Adrenal gland (tissue), 12 donors: ENCODE measurements around the gene FRS2. TPM values are rescaled to one million over a fixed set of nuclear protein-coding genes. Genes with fewer than 3 reads are reported as not detected.

Experiments
- DNase-seq, 7 donors: peaks; one replicate each; pipeline ENCODE4 v3.0.0-alpha.2; 2019 to 2020
- H3K27ac ChIP-seq, 5 donors: fragments of 200-600 bp; sonication (generic) in 4 of 5; 1 replicate in 3 of 5; 2 replicates in 2 of 5; pipeline versions ENCODE4 v1.5.1 to v1.8.0; 2016 to 2020; ENCODE audit warnings: mild to moderate bottlenecking in 1 of 5
- H3K27me3 ChIP-seq: fragments of 200-600 bp; 2 replicates; pipeline ENCODE4 v1.8.0; 2021
- H3K36me3 ChIP-seq, 2 donors: fragments of 200-600 bp; replicated peaks in 1 of 2; 1 replicate in 1 of 2; 2 replicates in 1 of 2; pipeline versions ENCODE4 v1.5.1 to v1.8.0; 2018 to 2022
- H3K4me1 ChIP-seq, 2 donors: fragments of 200-600 bp; replicated peaks in 1 of 2; 1 replicate in 1 of 2; 2 replicates in 1 of 2; pipeline versions ENCODE4 v1.5.1 to v1.8.0; 2018 to 2021
- H3K4me3 ChIP-seq, 4 donors: fragments of 200-600 bp; sonication (generic) in 3 of 4; one replicate each; pipeline ENCODE4 v1.5.1; 2016 to 2018
- H3K9me3 ChIP-seq, 3 donors: fragments of 200-600 bp; sonication (generic) in 1 of 3; replicated peaks in 1 of 3; 1 replicate in 2 of 3; 2 replicates in 1 of 3; pipeline versions ENCODE4 v1.5.1 to v1.8.0; 2016 to 2021
- CTCF ChIP-seq, 6 experiments: fragments of 450-650 bp in 4 of 6; fragments of 200-600 bp in 2 of 6; sonication (generic) in 1 of 6; IDR thresholded peaks; 1 replicate in 5 of 6; 2 replicates in 1 of 6; pipeline versions ENCODE4 v1.5.1 to v1.8.0; 2016 to 2021; ENCODE audit warnings: antibody characterized with exemption in 6 of 6, mild to moderate bottlenecking in 2 of 6, moderate library complexity in 1 of 6
- POLR2A ChIP-seq, 2 donors: fragments of 450-650 bp; IDR thresholded peaks; one replicate each; pipeline ENCODE4 v1.6.1; 2017; ENCODE audit warnings: antibody characterized with exemption in 2 of 2, mild to moderate bottlenecking in 2 of 2, moderate library complexity in 1 of 2
- WGBS, 4 donors: extraction: QIAGEN DNeasy Blood & Tissue Kit in 2 of 4; methylation state at CpG; one replicate each; pipeline versions ENCODE4 v1.1.5 to v1.1.7; 2013 to 2017; 5-methylcytosine and 5-hydroxymethylcytosine counted together
- intact Hi-C, 2 donors: fragments of 100-400 bp; cut with DNase I; formaldehyde crosslinking; loops; one replicate each; pipeline versions ENCODE4 v1.14.1 to v1.15.0; 2022 to 2023
- polyA plus RNA-seq, 3 donors: library from polyadenylated mRNA; stranded (reverse); fragments of 200-250 nt in 2 of 3; fragments of 350-450 nt in 1 of 3; fragmentation: Illumina TruSeq in 1 of 3; extraction: RNeasy Lipid Tissue Mini Kit (QIAGEN cat#74804) in 1 of 3; gene quantifications; one replicate each; pipeline ENCODE4 v1.2.3, GENCODE V29; 2013 to 2014
- total RNA-seq, 9 donors: library from RNA; depleted of rRNA in 4 of 9; stranded (reverse); fragments of >200 nt in 4 of 9; fragments of 120-200 nt in 1 of 9; fragmentation: NEBNext Ultra II Directional in 1 of 9; extraction: Animal tissue kit (Norgen Biotek cat#: 25700) in 1 of 9; gene quantifications; one replicate each; pipeline versions ENCODE4 v1.1.0 to v1.2.4, GENCODE V29; 2013 to 2023
- donor health status: healthy with polysubstance abuse.
- donor health status: Bipolar disorder and iron deficiency.
- donor health status: DM: yes; HTN: yes; CAD: no.
- donor health status: DM: no; HTN: no; CAD: no.
- donor health status: DM: no; HTN: no; CAD: no.
- donor health status: DM: yes; HTN: yes; CAD: no.

The FRS2 gene
- total and polyA plus RNA-seq, 12 donors = 4.8 to 86.1 (median 45.1) TPM

GRCh38 chr12:69423037-69423905 is 46.9 kb upstream of the FRS2 start:
- WGBS, 4 donors = 85 to 97% (median 89%) methylated on average over 5 of the region's 5 CpGs
- TF ChIP-seq POLR2A (IDR thresholded peaks at IDR 0.05) = no peak
- TF ChIP-seq CTCF (IDR thresholded peaks at IDR 0.05) = no peak
- no peaks in the 10 kb centered on the region for H3K36me3 ChIP-seq
- no peaks in the 10 kb centered on the region for H3K27me3 ChIP-seq
- DNase-seq = no peak
- no peak overlapping the region for H3K27ac ChIP-seq
- intact Hi-C loops = no loop called here
- H3K4me1 ChIP-seq = no peaks in the 10 kb centered on the region
- H3K4me3 ChIP-seq = no peak overlapping the region
- no peaks in the 10 kb centered on the region for H3K9me3 ChIP-seq

GRCh38 chr12:69425417-69425816 is 44.8 kb upstream of the FRS2 start:
- DNase-seq = no peak
- WGBS, 4 donors = 84 to 100% (median 92%) methylated on average over 2 to 3 of the region's 3 CpGs
- intact Hi-C loops = no loop called here
- H3K9me3 ChIP-seq = no peaks in the 10 kb centered on the region
- H3K4me3 ChIP-seq = no peak overlapping the region
- no peaks in the 10 kb centered on the region for H3K36me3 ChIP-seq
- H3K27me3 ChIP-seq = no peaks in the 10 kb centered on the region
- no peaks in the 10 kb centered on the region for H3K4me1 ChIP-seq
- TF ChIP-seq CTCF (IDR thresholded peaks at IDR 0.05) = no peak
- TF ChIP-seq POLR2A (IDR thresholded peaks at IDR 0.05) = no peak
- no peak overlapping the region for H3K27ac ChIP-seq

- DNase-seq = no peak
- Histone ChIP-seq H3K27me3 (no peaks in the 10 kb centered on the region), H3K4me3 (no peak overlapping the region), H3K4me1 (no peaks in the 10 kb centered on the region), H3K9me3 (no peaks in the 10 kb centered on the region), H3K36me3 (no peaks in the 10 kb centered on the region), H3K27ac (no peak overlapping the region)
- no peak for TF ChIP-seq CTCF (IDR thresholded peaks at IDR 0.05)
- no peak for TF ChIP-seq POLR2A (IDR thresholded peaks at IDR 0.05)
- WGBS, 4 donors = 76 to 87% (median 82%) methylated on average over 7 of the region's 7 CpGs
- intact Hi-C loops = no loop called here
These were observed 41.7 kb upstream of the FRS2 start for GRCh38 chr12:69428351-69429073.

GRCh38 chr12:69430942-69431590 is 39.1 kb upstream of the FRS2 start:
- no peak overlapping the region for H3K27ac ChIP-seq
- WGBS, 4 donors = 62 to 72% (median 70%) methylated on average over 8 of the region's 8 CpGs
- DNase-seq = peak in 5 of 7 donors; percentile 19 to 57 (median 25)
- intact Hi-C loops = no loop called here
- no peaks in the 10 kb centered on the region for H3K27me3 ChIP-seq
- TF ChIP-seq CTCF (IDR thresholded peaks at IDR 0.05) (no peak), POLR2A (IDR thresholded peaks at IDR 0.05) (no peak)
- peaks cover 0 to 3% of the 10 kb centered on the region in 2 donors for H3K4me1 ChIP-seq
- no peak overlapping the region for H3K4me3 ChIP-seq
- H3K9me3 ChIP-seq = no peaks in the 10 kb centered on the region
- no peaks in the 10 kb centered on the region for H3K36me3 ChIP-seq
